ENCODE results near the gene CDC25C.

Gene CDC25C

DNA sequence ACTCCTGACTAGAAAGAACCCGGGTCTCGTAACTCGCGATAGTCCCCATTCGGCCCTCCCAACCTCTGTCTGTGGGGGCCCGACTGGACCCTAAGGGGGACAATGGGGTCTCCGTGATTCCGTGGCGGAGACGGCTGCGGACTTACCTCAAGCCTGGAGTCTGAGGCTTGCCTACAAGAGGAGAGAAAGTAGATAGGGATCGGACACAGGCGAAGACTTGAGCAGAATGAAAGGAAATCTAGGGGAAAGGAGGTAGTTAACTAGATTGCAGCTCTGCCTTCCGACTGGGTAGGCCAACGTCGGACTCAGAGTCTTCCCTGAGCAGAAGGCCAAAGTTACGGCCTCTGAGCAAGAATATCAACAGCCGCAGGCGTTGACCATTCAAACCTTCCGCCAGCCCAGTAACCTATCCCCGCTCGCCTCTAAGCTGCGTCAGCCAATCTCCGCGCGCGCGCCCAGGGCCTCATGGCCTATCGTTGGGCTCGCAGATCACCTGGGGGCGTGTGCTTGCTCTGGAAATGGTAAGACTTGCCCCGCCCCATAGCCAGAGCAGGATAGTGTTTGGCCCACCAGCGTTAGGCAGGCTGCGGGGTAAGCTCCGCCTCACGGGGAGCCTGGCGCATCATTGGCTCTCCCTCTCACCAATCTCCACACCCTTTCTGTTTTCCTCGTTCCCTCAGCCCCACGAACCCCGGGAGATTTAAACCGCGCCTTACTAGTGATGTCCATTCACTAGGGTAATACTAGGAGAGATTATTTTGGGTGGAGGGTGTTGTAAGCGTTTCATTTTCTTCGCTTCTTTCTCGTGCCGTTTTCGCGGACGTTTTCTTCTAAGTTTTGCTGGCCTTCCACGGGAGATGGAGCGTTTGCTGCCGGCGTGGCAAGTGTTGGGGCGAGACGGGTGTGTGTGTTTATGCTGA lies at the start of gene CDC25C:
Gene CDC25C, minus strand, starts transcription at position 356 of the 920 bp plus-strand sequence. CDS start 624 bp downstream, outside the sequence.
- no peaks in the 10 kb centered on the region for H3K27me3 ChIP-seq (ENCODE audit: insufficient read depth, low read length)
- peak within 1 kb of the TSS; percentile 79 for H3K4me3 ChIP-seq (ENCODE audit: low read length)
- no peaks in the 10 kb centered on the region for H3K4me1 ChIP-seq (ENCODE audit: insufficient read depth, low read length)
- H3K36me3 ChIP-seq (ENCODE audit: insufficient read depth, low read depth, low read length): peaks cover 7% of the 10 kb centered on the region; the same call in 1 of the 2 replicates
- H3K9me3 ChIP-seq (ENCODE audit: insufficient read depth, low read depth, low read length): no peaks in the 10 kb centered on the region
- H3K27ac ChIP-seq (ENCODE audit: low read length): peak within 1 kb of the TSS; percentile 19
- peak within 1 kb of the TSS; percentile 89 for H3K9ac ChIP-seq (ENCODE audit: low read depth, low read length)

DNA sequence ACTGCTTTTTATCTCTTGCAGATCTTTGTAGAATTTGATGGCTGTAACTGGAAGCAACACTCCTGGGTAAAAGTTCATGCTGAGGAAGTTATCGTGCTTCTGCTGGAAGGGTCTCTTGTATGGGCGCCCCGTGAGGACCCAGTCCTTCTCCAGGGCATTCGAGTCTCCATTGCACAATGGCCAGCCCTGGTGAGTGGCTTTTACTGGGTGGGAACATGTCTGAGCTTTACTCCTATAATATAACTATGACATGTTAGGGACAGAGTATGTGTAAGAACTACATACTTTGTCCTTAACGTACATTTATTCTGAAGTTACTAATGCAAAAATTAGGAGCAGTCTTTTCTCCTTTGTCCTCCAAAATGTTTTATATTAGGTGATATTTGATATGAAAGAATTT lies 41.0 kb upstream of the CDC25C start:
- Histone ChIP-seq H3K9me3 (ENCODE audit: insufficient read depth, low read depth, low read length) (no peaks in the 10 kb centered on the region), H3K4me3 (ENCODE audit: low read length) (no peak overlapping the region), H3K27me3 (ENCODE audit: insufficient read depth, low read length) (no peaks in the 10 kb centered on the region), H3K4me1 (ENCODE audit: insufficient read depth, low read length) (no peaks in the 10 kb centered on the region), H3K9ac (ENCODE audit: low read depth, low read length) (no peak overlapping the region), H3K27ac (ENCODE audit: low read length) (no peak overlapping the region), H3K36me3 (ENCODE audit: insufficient read depth, low read depth, low read length) (peaks cover 39% of the 10 kb centered on the region)

DNA sequence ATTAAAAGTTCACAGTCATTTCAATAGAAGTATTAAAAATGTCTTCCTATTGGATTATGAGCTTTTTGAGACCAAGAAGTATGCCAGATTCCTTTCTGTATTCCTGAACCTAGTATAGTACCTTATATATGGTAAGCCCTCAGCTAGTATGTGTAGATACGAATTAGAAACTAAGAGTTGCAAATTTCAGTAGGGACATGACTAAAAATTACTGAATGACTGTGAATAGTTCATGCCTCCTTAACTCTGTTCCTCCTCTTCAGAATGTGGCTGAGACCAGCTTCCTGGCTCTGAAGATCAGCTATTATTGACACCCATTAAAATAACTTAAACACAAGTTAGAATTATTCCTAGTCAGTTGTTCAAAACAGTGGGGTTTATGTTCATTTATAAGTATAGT lies 40.6 kb upstream of the CDC25C start:
- Histone ChIP-seq H3K27me3 (ENCODE audit: insufficient read depth, low read length) (no peaks in the 10 kb centered on the region), H3K9ac (ENCODE audit: low read depth, low read length) (no peak overlapping the region), H3K4me1 (ENCODE audit: insufficient read depth, low read length) (no peaks in the 10 kb centered on the region), H3K4me3 (ENCODE audit: low read length) (no peak overlapping the region), H3K9me3 (ENCODE audit: insufficient read depth, low read depth, low read length) (no peaks in the 10 kb centered on the region), H3K36me3 (ENCODE audit: insufficient read depth, low read depth, low read length) (peaks cover 35% of the 10 kb centered on the region), H3K27ac (ENCODE audit: low read length) (no peak overlapping the region)

DNA sequence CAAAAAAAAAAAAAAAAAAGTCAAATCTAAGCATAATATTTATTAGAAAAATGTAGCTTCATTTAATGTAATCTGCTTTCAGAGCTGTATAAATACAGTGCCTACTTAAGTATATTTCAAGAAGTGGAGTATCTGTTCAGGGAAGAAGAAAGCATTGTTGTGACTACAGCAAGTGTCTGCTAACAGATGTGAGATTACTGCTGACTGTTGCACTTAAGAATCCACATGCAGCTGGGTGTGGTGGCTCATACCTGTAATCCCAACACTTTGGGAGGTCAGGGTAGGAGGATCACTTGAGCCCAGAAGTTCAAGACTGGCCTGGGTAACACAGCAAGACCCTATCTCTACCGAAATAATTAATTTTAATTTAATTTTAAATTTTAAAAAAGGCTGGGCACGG lies 39.9 kb upstream of the CDC25C start:
- Histone ChIP-seq H3K4me1 (ENCODE audit: insufficient read depth, low read length) (no peaks in the 10 kb centered on the region), H3K27ac (ENCODE audit: low read length) (no peak overlapping the region), H3K36me3 (ENCODE audit: insufficient read depth, low read depth, low read length) (peaks cover 27% of the 10 kb centered on the region), H3K27me3 (ENCODE audit: insufficient read depth, low read length) (no peaks in the 10 kb centered on the region), H3K9ac (ENCODE audit: low read depth, low read length) (no peak overlapping the region), H3K4me3 (ENCODE audit: low read length) (no peak overlapping the region), H3K9me3 (ENCODE audit: insufficient read depth, low read depth, low read length) (no peaks in the 10 kb centered on the region)

DNA sequence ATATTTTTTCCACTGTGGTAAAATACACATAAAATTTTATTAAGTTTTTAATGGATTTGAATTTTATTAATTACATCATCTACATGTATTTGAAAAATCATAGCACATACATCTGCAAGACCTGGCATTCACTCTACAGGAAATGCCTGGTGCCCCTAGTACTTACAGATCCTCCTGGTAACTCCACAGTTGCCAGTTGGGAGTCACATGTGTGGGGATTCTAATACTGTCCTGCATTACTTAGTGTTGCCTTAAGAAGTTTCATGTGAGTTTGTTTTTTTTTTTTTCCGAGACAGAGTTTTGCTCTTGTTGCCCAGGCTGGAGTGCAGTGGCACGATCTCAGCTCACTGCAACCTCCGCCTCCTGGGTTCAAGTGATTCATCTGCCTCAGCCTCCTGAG lies 38.9 kb upstream of the CDC25C start:
- Histone ChIP-seq H3K27me3 (ENCODE audit: insufficient read depth, low read length) (no peaks in the 10 kb centered on the region), H3K27ac (ENCODE audit: low read length) (no peak overlapping the region), H3K4me3 (ENCODE audit: low read length) (no peak overlapping the region), H3K9me3 (ENCODE audit: insufficient read depth, low read depth, low read length) (no peaks in the 10 kb centered on the region), H3K36me3 (ENCODE audit: insufficient read depth, low read depth, low read length) (peaks cover 22% of the 10 kb centered on the region), H3K4me1 (ENCODE audit: insufficient read depth, low read length) (no peaks in the 10 kb centered on the region), H3K9ac (ENCODE audit: low read depth, low read length) (no peak overlapping the region)

DNA sequence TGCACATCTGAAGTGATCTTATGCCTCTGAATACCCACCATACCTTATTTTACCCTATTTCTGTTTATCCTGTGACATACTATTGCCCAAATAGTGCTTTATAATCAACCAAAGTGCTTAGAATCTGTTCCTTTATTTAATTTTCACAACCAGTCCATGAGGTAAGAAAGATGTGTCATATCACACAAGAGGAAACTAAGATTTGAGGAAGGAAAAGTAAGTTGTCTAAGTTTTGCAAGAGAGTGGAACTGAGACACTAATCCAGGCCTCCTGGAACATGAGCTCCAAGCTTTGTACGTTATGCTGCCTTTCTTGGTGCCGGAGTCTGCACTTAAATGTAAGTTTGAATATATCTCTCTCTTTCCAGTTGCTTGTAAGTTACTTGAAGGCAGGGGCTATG lies 38.1 kb upstream of the CDC25C start:
- Histone ChIP-seq H3K9ac (ENCODE audit: low read depth, low read length) (no peak overlapping the region), H3K27me3 (ENCODE audit: insufficient read depth, low read length) (no peaks in the 10 kb centered on the region), H3K27ac (ENCODE audit: low read length) (no peak overlapping the region), H3K4me1 (ENCODE audit: insufficient read depth, low read length) (no peaks in the 10 kb centered on the region), H3K4me3 (ENCODE audit: low read length) (no peak overlapping the region), H3K36me3 (ENCODE audit: insufficient read depth, low read depth, low read length) (peaks cover 17% of the 10 kb centered on the region), H3K9me3 (ENCODE audit: insufficient read depth, low read depth, low read length) (no peaks in the 10 kb centered on the region)

DNA sequence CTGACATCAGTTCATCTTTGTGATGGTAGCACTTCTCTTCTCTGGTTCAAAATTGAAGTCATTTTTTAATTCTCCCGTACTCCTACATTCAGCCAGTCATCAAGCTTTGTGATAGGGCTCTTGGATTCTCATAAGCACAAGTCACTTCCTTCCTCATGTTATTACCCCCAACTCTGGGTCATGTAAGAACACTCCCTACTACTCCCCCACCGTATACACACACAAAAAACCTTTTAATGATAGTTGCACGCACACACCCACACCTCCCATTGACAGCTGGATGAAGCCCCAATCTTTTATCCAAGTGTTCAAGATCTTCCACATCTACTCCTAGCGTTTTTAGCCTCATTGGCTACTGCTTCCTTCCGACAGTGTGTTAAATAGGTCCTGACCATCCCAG lies 37.7 kb upstream of the CDC25C start:
- no peak overlapping the region for H3K9ac ChIP-seq (ENCODE audit: low read depth, low read length)
- H3K9me3 ChIP-seq (ENCODE audit: insufficient read depth, low read depth, low read length): no peaks in the 10 kb centered on the region
- H3K4me3 ChIP-seq (ENCODE audit: low read length): no peak overlapping the region
- H3K27ac ChIP-seq (ENCODE audit: low read length): no peak overlapping the region
- H3K27me3 ChIP-seq (ENCODE audit: insufficient read depth, low read length): no peaks in the 10 kb centered on the region
- H3K36me3 ChIP-seq (ENCODE audit: insufficient read depth, low read depth, low read length): peaks cover 13% of the 10 kb centered on the region; the same call in 1 of the 2 replicates
- no peaks in the 10 kb centered on the region for H3K4me1 ChIP-seq (ENCODE audit: insufficient read depth, low read length)

DNA sequence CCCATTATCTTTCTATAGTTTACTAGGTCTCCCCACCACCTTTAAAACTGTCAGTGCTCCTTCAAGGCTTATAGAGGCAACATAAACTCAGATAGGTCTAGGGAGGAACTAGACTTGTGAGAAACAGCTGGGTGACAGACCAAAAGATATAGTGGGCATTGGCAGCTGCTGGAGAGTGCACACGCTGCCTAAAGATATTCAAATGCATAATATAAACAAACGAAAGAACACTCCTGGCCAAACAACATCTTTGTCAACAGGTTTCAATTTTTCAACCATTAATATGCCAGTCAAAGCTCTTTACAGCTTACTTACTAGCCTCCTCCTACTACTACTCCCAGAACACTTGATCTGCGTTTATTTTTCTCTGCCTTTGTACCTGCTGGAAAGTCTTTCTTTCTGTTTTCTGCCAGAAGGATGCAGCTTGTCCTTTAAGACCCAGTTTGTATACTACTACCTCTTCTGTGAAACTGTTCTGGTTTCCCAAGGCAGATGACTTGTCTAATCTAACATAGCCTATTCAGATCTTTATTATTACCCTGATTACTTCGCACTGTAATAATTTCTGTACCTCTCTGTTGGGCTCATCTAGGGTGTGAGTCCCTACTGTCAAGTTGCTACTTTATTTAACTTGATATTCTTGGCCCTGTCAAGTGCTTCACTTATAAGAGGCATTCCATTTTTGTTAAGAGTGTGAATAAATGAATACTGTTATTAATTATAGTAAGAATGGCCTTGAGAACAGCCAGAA lies 35.2 kb upstream of the CDC25C start:
- H3K9me3 ChIP-seq (ENCODE audit: insufficient read depth, low read depth, low read length): no peaks in the 10 kb centered on the region
- H3K9ac ChIP-seq (ENCODE audit: low read depth, low read length): no peak overlapping the region

DNA sequence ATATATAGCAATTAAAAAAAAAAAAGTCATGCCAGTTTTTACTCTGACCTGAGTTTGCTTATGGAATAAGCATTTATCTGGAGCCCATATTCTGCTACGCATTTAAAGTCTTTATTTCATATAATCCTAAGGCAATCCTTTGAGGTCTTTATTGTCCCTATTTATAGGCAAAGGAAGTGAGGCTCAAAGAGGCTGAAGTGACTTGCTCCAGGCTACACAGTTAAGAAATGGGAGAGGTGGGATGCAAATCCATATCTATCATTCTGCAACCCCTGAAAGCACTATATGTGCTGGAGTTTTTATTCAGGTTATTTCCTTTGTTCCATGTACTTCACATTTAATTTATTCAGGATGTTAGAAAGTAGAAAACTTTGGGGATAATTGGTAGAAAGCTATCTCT lies 33.0 kb upstream of the CDC25C start:
- no peaks in the 10 kb centered on the region for H3K27me3 ChIP-seq (ENCODE audit: insufficient read depth, low read length)
- no peak overlapping the region for H3K4me3 ChIP-seq (ENCODE audit: low read length)
- no peaks in the 10 kb centered on the region for H3K9me3 ChIP-seq (ENCODE audit: insufficient read depth, low read depth, low read length)
- H3K36me3 ChIP-seq (ENCODE audit: insufficient read depth, low read depth, low read length): no peaks in the 10 kb centered on the region
- H3K27ac ChIP-seq (ENCODE audit: low read length): no peak overlapping the region
- H3K9ac ChIP-seq (ENCODE audit: low read depth, low read length): no peak overlapping the region
- no peaks in the 10 kb centered on the region for H3K4me1 ChIP-seq (ENCODE audit: insufficient read depth, low read length)

More for the DNA sequence above, 35.2 kb upstream of the CDC25C start:
- Histone ChIP-seq H3K4me3 (ENCODE audit: low read length) (no peak overlapping the region), H3K27me3 (ENCODE audit: insufficient read depth, low read length) (no peaks in the 10 kb centered on the region), H3K27ac (ENCODE audit: low read length) (no peak overlapping the region), H3K4me1 (ENCODE audit: insufficient read depth, low read length) (no peaks in the 10 kb centered on the region), H3K36me3 (ENCODE audit: insufficient read depth, low read depth, low read length) (no peaks in the 10 kb centered on the region)

DNA sequence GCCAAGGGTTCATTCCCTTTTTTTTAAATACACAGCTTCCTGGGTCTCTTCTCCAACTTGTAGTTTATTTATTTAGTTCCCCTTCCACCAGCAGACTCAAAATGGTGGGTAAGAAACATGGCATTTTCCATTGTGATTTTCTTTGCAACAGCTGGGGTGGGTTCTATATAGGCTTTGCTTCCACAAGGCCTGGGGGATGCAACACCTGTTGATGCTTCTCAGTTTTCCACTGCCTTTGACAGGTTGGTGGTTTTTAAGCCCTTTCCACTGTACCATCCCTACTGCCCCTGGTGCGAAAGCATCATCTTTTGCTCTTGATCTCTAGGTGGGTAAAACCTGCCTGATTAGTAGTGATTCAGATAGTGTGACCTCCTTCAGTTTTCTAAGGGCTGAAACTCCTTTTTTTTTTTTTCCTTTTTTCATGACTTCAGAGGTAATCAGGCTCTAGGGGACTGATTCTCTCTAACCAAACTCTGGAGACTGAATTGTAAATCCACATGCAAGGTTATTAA lies 29.4 kb upstream of the CDC25C start:
- H3K9me3 ChIP-seq (ENCODE audit: insufficient read depth, low read depth, low read length): no peaks in the 10 kb centered on the region
- no peak overlapping the region for H3K9ac ChIP-seq (ENCODE audit: low read depth, low read length)
- no peak overlapping the region for H3K27ac ChIP-seq (ENCODE audit: low read length)

DNA sequence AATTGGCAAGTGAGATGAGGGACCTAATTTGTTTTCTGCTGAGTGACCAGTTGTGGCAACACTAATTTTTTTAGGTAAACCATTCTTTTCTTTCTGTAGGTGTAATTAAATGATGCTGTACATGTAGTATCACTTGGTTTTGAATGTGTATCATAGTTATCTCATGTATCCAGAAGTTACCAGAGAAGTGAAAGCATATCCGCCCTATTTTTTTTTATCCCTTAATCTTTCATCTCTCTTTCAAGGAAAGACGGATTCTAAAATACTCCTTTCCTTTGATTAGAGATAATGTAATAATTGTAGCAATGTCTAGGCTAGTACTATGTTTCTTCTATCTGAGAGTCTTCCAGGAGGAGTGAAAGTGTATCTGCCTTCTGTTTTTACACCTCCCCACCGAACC lies 28.0 kb upstream of the CDC25C start:
- no peaks in the 10 kb centered on the region for H3K27me3 ChIP-seq (ENCODE audit: insufficient read depth, low read length)
- H3K9ac ChIP-seq (ENCODE audit: low read depth, low read length): no peak overlapping the region
- H3K4me3 ChIP-seq (ENCODE audit: low read length): no peak overlapping the region
- peaks cover 2% of the 10 kb centered on the region; the same call in 1 of the 2 replicates for H3K4me1 ChIP-seq (ENCODE audit: insufficient read depth, low read length)
- no peak overlapping the region for H3K27ac ChIP-seq (ENCODE audit: low read length)
- H3K9me3 ChIP-seq (ENCODE audit: insufficient read depth, low read depth, low read length): no peaks in the 10 kb centered on the region
- no peaks in the 10 kb centered on the region for H3K36me3 ChIP-seq (ENCODE audit: insufficient read depth, low read depth, low read length)

More for the DNA sequence above, 29.4 kb upstream of the CDC25C start:
- no peaks in the 10 kb centered on the region for H3K36me3 ChIP-seq (ENCODE audit: insufficient read depth, low read depth, low read length)
- no peaks in the 10 kb centered on the region for H3K27me3 ChIP-seq (ENCODE audit: insufficient read depth, low read length)
- no peak overlapping the region for H3K4me3 ChIP-seq (ENCODE audit: low read length)
- no peaks in the 10 kb centered on the region for H3K4me1 ChIP-seq (ENCODE audit: insufficient read depth, low read length)
